ENCODE results near the gene STK33.

STK33 gene

GRCh38 chr11:8593935-8594909 lies at the start of gene STK33:
Gene STK33 (minus strand): TSS chr11:8594228. CDS start chr11:8474905, 119,323 bp downstream.
- DNase-seq: no peak

GRCh38 chr11:8642196-8642841 lies 48.3 kb upstream of the STK33 start:
- DNase-seq: no peak

GRCh38 chr11:8641332-8641731 lies 47.3 kb upstream of the STK33 start:
- DNase-seq: no peak

- no peak for DNase-seq
Measured at GRCh38 chr11:8640267-8640906, 46.4 kb upstream of the STK33 start.

GRCh38 chr11:8639655-8640054 lies 45.6 kb upstream of the STK33 start:
- no peak for DNase-seq

- DNase-seq: no peak
Measured at GRCh38 chr11:8638300-8638699, 44.3 kb upstream of the STK33 start.

GRCh38 chr11:8636127-8636526 lies 42.1 kb upstream of the STK33 start:
- DNase-seq: no peak

GRCh38 chr11:8634498-8634897 lies 40.5 kb upstream of the STK33 start:
- DNase-seq: no peak

- no peak for DNase-seq
Measured at GRCh38 chr11:8631395-8632118, 37.5 kb upstream of the STK33 start.

- no peak for DNase-seq
Measured at GRCh38 chr11:8624698-8625097, 30.7 kb upstream of the STK33 start.

GRCh38 chr11:8621147-8621546 lies 27.1 kb upstream of the STK33 start:
- DNase-seq: no peak

- DNase-seq: no peak
Measured at GRCh38 chr11:8617063-8617462, 23.0 kb upstream of the STK33 start.

- DNase-seq: no peak
Measured at GRCh38 chr11:8615291-8616032, 21.4 kb upstream of the STK33 start.

GRCh38 chr11:8614497-8614896 lies 20.5 kb upstream of the STK33 start:
- DNase-seq: no peak

GRCh38 chr11:8613036-8613435 lies 19.0 kb upstream of the STK33 start:
- DNase-seq: no peak

- DNase-seq: no peak
Measured at GRCh38 chr11:8612522-8612921, 18.5 kb upstream of the STK33 start.

GRCh38 chr11:8610532-8611116 lies 16.6 kb upstream of the STK33 start:
- no peak for DNase-seq

- DNase-seq: no peak
Measured at GRCh38 chr11:8608652-8609051, 14.6 kb upstream of the STK33 start.

- no peak for DNase-seq
Measured at GRCh38 chr11:8605971-8606563, 12.0 kb upstream of the STK33 start.

- no peak for DNase-seq
Measured at GRCh38 chr11:8604078-8604723, 10.2 kb upstream of the STK33 start.

GRCh38 chr11:8603696-8604077 lies 9.7 kb upstream of the STK33 start:
- DNase-seq: no peak
